NT2/D1 (cell line): ENCODE data around the gene SMYD1.
"Not testable (repeated sequence)": the region's sequence is repeated elsewhere in the genome, so short reads cannot be mapped to it uniquely, and the experiment has no call there.

Source experiments
- DNase-seq: peaks from one replicate; pipeline ENCODE4 v3.0.0-alpha.2; 2011; ENCODE audit warnings: low read depth, low spot score
- H3K27me3 ChIP-seq: 2 replicates; pipeline ENCODE4 v1.6.0; 2011; ENCODE audit warnings: mild to moderate bottlenecking; ENCODE audit not compliant: insufficient read length, insufficient read depth
- H3K36me3 ChIP-seq: 2 replicates; pipeline ENCODE4 v1.6.1; 2011; ENCODE audit warnings: mild to moderate bottlenecking, low read length, mixed read lengths; ENCODE audit not compliant: insufficient read depth, insufficient read length
- H3K4me1 ChIP-seq: 2 replicates; pipeline ENCODE4 v1.5.1; 2011; ENCODE audit not compliant: insufficient read depth, insufficient read length
- H3K4me3 ChIP-seq: 2 replicates; pipeline ENCODE4 v1.5.1; 2011; ENCODE audit warnings: low read depth; ENCODE audit not compliant: insufficient read length
- H3K9ac ChIP-seq: 2 replicates; pipeline ENCODE4 v1.6.0; 2011; ENCODE audit warnings: low read depth; ENCODE audit not compliant: insufficient read length
- H3K9me3 ChIP-seq: 2 replicates; pipeline ENCODE4 v1.5.1; 2011; ENCODE audit warnings: mild to moderate bottlenecking, low read length; ENCODE audit not compliant: insufficient read depth
- SUZ12 ChIP-seq: IDR thresholded peaks from 2 replicates; pipeline ENCODE4 v1.6.1; 2011; ENCODE audit not compliant: insufficient read length, insufficient read depth; ENCODE audit errors: extremely low read depth
- YY1 ChIP-seq: IDR thresholded peaks from 2 replicates; pipeline ENCODE4 v1.6.1; 2011; ENCODE audit not compliant: insufficient read length, insufficient read depth
- ZNF274 ChIP-seq: IDR thresholded peaks from 2 replicates; pipeline ENCODE4 v1.6.1; 2011; ENCODE audit warnings: mild to moderate bottlenecking, low read depth, low read length

The SMYD1 gene

DNA sequence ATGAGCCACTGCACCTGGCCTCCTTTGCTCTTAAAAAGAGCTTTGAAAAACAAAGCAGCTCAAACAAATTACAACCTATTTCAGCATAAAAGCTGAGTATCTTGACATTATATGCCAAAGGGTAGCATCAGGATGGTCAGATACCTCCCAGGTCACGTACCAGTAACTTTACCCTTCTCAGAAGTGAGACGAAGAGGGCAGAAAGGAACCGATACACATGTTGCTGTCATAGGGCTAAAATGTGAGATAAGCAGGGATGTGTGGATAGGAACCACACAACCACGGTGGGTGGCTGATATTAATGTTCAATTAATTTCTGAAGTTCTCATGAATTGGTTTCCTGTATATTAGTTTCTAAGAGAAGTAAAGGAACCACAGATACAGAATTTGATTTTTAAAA is 38.7 kb upstream of the SMYD1 start:
- Histone ChIP-seq H3K36me3 (peaks cover 26% of the 10 kb centered on the region), H3K9ac (no peak overlapping the region), H3K4me3 (no peak overlapping the region), H3K4me1 (no peaks in the 10 kb centered on the region), H3K27me3 (no peaks in the 10 kb centered on the region), H3K9me3 (no peaks in the 10 kb centered on the region)
- TF ChIP-seq YY1 (no peak), ZNF274 (no peak), SUZ12 (no peak)
- no peak for DNase-seq

DNA sequence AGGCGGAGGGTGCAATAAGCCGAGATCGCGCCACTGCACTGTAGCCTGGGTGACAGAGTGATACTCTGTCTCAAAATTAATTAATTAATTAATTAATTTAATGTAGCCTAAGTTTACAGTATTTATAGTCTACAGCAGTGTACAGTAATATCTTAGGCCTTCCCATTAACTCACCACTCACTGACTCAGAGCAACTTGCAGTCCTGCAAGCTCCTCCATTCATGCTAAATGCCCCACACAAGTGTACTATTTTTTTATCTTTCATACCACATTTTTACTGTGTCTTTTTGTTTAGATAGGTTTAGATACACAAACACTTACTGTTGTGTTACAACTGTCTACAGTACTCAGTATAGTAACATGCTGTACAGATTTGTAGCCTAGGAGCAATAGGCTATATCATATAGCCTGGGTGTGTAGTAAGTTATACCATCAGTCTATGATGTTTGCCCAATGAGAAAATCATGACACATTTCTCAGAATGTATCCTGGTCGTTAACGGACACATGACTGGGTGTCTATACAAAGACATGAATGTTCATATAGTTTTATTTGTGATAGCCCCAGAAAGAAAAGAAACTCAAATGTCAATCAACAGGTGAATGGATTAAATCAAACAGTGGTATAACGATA is 35.4 kb upstream of the SMYD1 start:
- H3K36me3 ChIP-seq = peaks cover 50% of the 10 kb centered on the region
- DNase-seq = no peak

GRCh38 chr2:88036182-88036581 is 31.4 kb upstream of the SMYD1 start:
- Histone ChIP-seq H3K36me3 (peaks cover 42% of the 10 kb centered on the region), H3K4me1 (no peaks in the 10 kb centered on the region), H3K9me3 (no peaks in the 10 kb centered on the region), H3K27me3 (no peaks in the 10 kb centered on the region), H3K4me3 (no peak overlapping the region), H3K9ac (no peak overlapping the region)
- TF ChIP-seq SUZ12 (no peak), ZNF274 (no peak), YY1 (no peak)
- no peak for DNase-seq

More for the DNA sequence above, 35.4 kb upstream of the SMYD1 start:
- Histone ChIP-seq H3K27me3 (no peaks in the 10 kb centered on the region), H3K4me1 (no peaks in the 10 kb centered on the region), H3K4me3 (no peak overlapping the region), H3K9ac (no peak overlapping the region), H3K9me3 (no peaks in the 10 kb centered on the region)
- no peak for TF ChIP-seq ZNF274
- TF ChIP-seq SUZ12 = no peak
- TF ChIP-seq YY1 = no peak

GRCh38 chr2:88036606-88037005 is 31.0 kb upstream of the SMYD1 start:
- Histone ChIP-seq H3K27me3 (no peaks in the 10 kb centered on the region), H3K9me3 (no peaks in the 10 kb centered on the region), H3K36me3 (peaks cover 42% of the 10 kb centered on the region), H3K4me3 (no peak overlapping the region), H3K4me1 (no peaks in the 10 kb centered on the region), H3K9ac (no peak overlapping the region)
- no peak for DNase-seq
- no peak for TF ChIP-seq ZNF274
- no peak for TF ChIP-seq YY1
- TF ChIP-seq SUZ12 = no peak

DNA sequence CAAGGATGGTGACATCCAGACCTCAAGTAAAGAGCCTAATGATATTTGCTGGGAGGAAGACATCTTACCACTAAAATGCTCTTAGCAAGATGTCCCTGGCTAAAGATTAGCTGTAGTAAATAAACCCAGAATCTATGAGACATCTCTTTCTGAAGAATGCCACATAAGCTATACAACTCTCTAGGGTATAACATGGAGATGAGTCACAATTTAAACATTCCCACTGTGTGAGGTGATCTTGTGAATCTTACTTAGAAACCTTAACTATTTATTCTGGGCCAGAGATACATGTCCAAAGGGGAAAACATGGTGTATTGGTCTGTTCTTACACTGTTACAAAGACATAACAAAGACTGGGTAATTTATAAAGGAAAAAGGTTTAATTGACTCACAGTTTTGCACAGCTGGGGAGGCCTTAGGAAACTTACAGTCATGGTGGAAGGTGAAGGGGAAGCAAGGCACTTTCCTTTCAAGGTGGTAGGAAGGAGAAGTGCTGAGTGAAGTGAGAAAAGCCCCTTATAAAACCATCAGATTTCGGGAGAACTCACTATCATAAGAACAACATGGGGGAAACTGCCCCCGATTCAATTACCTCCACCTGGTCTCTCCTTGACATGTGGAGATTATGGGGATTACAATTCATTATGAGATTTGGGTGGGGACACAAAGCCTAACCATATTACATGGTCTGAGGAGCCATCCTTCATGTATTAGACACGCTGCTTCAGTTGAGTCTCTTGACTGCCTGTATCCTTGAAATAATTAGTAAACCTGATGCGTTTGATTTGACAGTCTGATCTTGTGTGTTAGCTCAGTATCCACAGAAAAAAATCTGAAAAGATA is 29.1 kb upstream of the SMYD1 start:
- no peak for DNase-seq
- Histone ChIP-seq H3K9ac (no peak overlapping the region), H3K4me3 (no peak overlapping the region), H3K9me3 (no peaks in the 10 kb centered on the region), H3K27me3 (no peaks in the 10 kb centered on the region), H3K36me3 (peaks cover 30% of the 10 kb centered on the region), H3K4me1 (no peaks in the 10 kb centered on the region)
- TF ChIP-seq ZNF274 (no peak), SUZ12 (no peak), YY1 (no peak)

DNA sequence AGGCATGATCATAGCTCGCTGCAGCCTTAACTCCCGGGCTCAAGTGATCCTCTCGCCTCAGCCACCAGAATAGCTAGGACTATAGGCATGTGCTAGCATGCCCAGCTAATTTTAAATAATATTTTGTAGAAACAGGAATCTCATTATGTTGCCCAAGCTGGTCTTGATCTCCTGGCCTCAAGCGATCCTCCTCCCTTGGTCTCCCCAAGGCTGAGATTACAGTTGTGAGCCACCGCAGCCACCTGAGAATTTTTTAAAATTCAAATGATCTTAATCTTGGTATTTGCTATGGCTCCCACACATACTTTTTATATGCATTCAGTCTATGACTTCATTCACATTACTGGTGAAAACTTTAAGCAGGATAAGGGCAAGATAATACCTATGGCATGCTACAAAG is 25.1 kb upstream of the SMYD1 start:
- H3K9ac ChIP-seq = no peak overlapping the region
- TF ChIP-seq YY1 (no peak), SUZ12 (no peak), ZNF274 (no peak)
- no peaks in the 10 kb centered on the region for H3K9me3 ChIP-seq
- no peaks in the 10 kb centered on the region for H3K4me1 ChIP-seq
- no peak for DNase-seq
- H3K36me3 ChIP-seq = peaks cover 6% of the 10 kb centered on the region
- H3K4me3 ChIP-seq = no peak overlapping the region
- no peaks in the 10 kb centered on the region for H3K27me3 ChIP-seq

- not testable (repeated sequence) for H3K4me1 ChIP-seq, H3K27me3 ChIP-seq, H3K9me3 ChIP-seq, H3K9ac ChIP-seq, H3K4me3 ChIP-seq, H3K36me3 ChIP-seq, DNase-seq
Observed at GRCh38 chr2:88045561-88045960, 22.1 kb upstream of the SMYD1 start.
